Testis (tissue), 2 donors: ENCODE measurements around the gene OR4Q3.

Source experiments
- POLR2A ChIP-seq: fragments of 450-650 bp; IDR thresholded peaks from one replicate; pipeline ENCODE4 v1.6.1; 2017; ENCODE audit warnings: antibody characterized with exemption, mild to moderate bottlenecking, moderate library complexity
- TF ChIP-seq, protein P1 (sequence below), 3 experiments: fragments of 450-650 bp in 2 of 3; fragments of 200-600 bp in 1 of 3; sonication (generic) in 1 of 3; IDR thresholded peaks; one replicate each; pipeline ENCODE4 v1.5.1; 2016 to 2019; ENCODE audit warnings: antibody characterized with exemption in 3 of 3, mild to moderate bottlenecking in 2 of 3, moderate library complexity in 1 of 3

DNA sequence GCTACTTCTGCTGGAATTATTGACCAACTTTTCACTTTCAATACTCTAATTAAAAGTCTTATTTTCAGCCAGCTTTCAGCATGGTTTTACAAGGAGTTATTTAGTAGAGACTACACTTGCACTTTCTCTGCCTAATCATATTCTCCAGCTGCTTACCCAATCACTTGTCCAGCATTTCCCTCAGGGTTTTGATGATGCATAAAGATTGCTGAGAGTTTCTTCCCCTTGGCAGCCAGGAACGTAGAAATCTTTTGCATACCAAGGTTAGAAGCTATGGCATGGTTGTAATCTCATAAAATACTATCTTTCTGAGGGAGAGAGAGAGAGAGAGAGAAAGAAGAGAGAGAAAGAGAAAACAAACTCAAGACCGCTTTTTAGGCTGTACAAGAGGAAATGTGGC, 10.8 kb downstream of the OR4Q3 start:
- TF ChIP-seq, protein P1, sequence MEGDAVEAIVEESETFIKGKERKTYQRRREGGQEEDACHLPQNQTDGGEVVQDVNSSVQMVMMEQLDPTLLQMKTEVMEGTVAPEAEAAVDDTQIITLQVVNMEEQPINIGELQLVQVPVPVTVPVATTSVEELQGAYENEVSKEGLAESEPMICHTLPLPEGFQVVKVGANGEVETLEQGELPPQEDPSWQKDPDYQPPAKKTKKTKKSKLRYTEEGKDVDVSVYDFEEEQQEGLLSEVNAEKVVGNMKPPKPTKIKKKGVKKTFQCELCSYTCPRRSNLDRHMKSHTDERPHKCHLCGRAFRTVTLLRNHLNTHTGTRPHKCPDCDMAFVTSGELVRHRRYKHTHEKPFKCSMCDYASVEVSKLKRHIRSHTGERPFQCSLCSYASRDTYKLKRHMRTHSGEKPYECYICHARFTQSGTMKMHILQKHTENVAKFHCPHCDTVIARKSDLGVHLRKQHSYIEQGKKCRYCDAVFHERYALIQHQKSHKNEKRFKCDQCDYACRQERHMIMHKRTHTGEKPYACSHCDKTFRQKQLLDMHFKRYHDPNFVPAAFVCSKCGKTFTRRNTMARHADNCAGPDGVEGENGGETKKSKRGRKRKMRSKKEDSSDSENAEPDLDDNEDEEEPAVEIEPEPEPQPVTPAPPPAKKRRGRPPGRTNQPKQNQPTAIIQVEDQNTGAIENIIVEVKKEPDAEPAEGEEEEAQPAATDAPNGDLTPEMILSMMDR (IDR thresholded peaks at IDR 0.05), result no peak
- TF ChIP-seq POLR2A, result no peak
